T-helper 2 cell treated with Interferon-gamma antibody and Interleukin-4, amounts not matched to agents 100 ng/mL and 5 ng/mL, for 36 hours (primary cell): ENCODE results near the gene QKI. TPM values are rescaled to one million over a fixed set of nuclear protein-coding genes. Genes with fewer than 3 reads are reported as not detected.

ENCODE experiments used
- intact Hi-C: fragments of 100-400 bp; cut with micrococcal nuclease; formaldehyde crosslinking; loops from one replicate; pipeline ENCODE4 v1.15.1; 2023
- total RNA-seq: library from RNA; stranded (reverse); gene quantifications from 2 replicates; pipeline ENCODE4 v1.2.3, GENCODE V29; 2022

Gene QKI
- total RNA-seq, 1 donor from 2014 or later, result 48.4 TPM

DNA sequence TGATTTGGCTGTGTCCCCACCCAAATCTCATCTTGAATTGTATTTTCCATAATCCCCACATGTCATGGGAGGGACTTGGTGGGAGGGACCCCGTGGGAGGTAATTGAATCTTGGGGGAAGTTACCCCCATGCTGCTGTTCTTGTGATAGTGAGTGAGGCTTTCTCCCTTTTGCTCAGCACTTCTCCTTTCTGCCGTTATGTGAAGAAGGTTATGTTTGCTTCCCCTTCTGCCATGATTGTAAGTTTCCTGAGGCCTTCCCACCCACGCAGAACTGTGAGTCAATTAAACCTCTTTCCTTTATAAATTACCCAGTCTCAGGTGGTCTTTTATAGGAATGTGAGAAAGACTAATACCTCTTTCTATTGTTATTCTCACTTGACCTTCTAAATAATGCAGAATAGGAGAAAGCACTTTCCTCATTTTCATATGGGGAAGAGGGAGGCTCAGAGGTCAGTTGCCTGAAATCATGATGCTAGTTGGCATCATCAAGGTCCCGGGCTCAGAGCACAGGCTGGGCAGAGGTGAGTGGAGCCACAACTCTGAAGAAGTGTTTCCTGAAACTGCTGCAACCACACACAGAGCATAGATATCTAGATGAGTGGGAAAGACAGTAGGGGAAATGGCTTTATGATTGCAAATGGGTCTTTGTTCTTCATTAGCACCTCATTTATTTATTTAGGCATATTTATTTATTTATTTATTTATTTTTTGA is 191.0 kb downstream of the QKI start:
- intact Hi-C loops, result no loop called here

DNA sequence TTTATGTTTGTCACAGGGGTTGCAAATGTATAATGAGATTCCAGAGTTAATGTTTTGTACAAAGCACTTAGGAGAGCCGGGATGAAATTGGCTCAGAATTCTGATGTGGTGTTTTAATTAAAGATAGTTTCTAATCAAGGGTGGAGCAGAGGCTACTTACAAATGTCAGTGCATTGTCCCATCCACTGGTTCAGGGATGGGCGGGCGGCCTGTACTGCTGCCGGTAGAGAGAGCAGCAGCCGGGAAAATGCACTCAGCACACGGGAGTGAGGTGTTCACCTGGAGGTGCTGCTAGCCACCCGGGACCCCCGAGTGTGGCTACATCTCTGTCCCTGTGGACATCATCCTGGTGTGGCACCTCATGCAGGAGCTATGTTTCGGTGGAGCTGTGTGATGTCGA is 193.3 kb downstream of the QKI start:
- intact Hi-C loops, result no loop called here

DNA sequence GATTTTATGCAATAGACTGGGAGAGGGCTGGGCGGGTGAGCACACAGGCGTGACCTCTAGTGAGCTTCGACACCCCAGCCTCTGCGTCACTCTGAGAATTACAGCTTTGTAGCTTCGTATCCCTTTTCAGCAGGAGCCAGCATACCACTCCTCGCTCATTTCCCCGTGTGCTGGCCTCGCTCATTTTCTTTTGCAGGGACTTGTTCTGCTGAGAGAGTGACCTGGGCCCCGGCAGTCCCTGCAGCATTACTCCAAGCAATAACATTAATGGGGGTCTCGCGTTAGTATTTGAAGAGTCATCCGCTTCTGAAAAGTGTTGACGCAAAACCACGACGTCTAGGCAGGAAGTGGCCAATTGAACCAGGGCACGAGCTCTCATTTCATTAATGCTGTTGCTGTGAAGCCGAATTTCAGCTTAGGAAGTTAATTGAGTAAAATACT is 193.7 kb downstream of the QKI start:
- intact Hi-C loops, result no loop called here

DNA sequence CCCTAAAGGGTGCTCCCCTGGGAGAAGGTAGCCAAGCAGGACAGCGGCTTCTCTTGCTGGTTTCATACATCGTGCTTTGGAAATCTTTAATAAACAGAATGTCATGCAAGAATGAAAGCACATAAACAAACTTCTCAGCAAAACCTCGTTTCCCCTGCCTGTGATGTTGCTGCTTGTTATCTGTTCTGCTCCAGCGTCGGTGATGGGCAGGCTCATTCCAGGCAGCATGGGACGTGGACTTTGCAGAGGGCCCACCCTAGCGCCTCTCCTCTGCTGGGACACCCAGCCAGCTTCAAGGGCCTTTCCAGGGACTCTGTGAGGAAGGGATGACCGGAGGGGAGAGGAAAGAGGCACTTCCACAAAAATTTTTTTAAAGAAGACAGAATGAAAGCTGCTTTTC is 197.7 kb downstream of the QKI start:
- intact Hi-C loops, result no loop called here

DNA sequence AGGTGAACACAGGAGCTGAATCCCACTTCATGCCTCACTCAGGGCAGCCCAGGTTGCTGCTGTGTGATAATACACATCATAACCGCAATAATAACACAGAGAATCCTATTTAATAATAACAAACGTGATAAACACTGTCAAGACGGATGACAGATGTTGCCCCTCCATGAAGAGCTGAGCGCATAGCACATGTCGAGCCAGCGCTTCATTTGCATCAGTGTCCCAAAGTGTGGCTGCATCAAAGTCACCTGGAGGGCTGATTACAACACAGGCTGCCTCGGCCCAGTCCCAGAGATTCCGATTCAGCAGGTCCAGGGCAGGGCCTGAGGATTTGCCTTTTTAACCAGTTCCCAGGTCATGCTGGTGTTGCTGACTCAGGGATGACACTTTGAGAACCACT is 198.5 kb downstream of the QKI start:
- intact Hi-C loops, result no loop called here

DNA sequence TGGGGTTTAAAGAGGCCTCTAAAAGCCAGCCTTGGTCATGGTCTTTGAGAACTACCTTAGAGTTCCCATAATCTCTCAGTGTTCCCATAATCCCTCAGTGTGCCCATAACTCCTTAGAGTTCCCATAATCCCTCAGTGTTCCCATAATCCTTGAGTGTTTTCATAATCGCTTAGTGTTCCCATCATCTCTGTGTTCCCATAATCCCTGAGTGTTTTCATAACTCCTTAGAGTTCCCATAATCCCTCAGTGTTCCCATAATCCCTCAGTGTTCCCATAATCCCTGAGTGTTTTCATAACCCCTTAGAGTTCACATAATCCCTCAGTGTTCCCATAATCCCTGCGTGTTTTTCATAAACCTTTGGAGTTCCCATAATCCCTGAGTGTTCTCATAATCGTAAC is 199.2 kb downstream of the QKI start:
- intact Hi-C loops, result no loop called here

DNA sequence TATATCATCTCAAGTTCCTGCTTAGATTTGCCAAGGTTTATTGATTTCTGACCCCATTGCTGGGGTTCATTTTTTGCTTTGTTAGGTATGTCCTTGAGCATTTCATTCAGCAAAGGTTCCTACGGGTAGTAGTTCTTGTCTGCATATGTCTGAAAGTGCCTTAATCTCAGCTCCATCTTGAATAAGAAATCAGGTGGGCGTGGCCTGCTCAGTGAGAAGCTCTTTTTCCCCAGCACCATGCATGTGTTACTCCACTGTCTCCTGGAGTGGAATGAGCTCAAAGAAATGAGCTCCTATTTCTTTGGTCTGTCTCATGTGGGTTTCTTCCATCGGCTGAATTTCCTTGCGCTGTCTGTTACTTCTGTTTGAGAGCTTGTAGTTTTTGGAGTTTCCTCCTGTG is 201.9 kb downstream of the QKI start:
- intact Hi-C loops, result no loop called here

DNA sequence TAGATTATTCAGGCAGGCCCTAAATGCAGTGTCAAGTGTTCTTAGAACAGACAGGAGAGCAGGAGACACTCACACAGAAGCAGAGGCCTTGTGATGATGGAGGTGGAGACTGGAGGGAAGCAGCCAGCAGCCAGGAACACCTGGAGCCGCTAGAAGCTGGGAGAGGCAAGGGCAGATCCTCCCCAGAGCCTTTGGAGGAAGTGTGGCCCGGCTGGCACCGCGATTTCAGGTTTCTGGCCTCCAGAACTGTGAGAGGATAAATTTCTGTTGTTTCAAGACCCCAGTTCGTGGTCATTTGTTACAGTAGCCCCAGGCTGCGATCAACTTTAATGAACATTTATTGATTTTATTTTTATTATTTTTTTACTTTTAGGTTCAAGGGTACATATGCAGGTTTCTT is 203.0 kb downstream of the QKI start:
- intact Hi-C loops, result no loop called here

DNA sequence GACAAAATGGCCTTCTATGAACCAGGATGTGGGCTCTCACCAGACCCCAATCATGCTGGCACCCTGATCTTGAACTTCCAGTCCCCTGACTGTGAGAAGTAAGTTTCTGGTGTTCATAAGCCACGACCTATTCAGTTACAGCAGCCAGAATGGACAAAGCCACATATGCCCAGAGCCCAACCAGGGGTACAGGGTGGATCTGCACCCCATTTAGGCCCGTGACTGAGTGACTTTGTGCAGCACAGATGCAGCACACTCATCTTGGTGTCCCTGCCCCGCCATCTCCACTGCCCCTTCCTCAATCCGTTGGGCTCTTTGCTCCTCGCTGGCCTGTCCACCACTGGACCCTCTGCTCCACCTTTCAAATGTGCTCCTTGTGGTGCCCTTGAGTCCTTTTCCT is 205.6 kb downstream of the QKI start:
- intact Hi-C loops, result no loop called here

DNA sequence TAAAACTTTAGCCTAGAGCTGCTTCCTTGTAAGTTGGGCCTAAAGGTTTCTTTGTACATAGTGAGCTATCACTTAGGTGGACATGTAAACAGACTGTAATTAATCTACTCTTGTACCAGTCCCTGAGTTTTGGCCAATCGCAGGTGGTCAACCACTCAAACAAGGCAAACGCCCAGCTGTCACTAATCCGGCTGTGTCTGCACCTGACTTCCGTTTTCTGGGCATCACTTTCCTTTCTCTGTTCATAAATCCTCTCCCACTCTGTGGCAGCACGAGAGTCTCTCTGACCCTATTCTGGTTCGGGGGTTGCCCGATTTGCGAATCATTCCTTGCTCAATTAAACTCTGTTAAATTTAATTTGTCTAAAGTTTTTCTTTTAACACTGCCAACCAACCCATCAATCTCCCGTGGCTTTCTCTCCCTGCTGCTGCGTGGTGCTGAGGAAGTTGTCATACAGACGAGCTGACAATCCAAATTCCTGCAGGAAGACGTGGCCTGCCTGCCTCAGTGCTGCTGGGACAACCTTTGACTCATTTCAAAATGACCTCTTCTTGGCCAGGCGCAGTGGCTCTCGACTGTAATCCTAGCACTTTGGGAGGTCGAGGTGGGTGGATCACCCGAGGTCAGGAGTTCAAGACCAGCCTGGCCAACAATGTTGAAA is 206.3 kb downstream of the QKI start:
- intact Hi-C loops, result no loop called here

DNA sequence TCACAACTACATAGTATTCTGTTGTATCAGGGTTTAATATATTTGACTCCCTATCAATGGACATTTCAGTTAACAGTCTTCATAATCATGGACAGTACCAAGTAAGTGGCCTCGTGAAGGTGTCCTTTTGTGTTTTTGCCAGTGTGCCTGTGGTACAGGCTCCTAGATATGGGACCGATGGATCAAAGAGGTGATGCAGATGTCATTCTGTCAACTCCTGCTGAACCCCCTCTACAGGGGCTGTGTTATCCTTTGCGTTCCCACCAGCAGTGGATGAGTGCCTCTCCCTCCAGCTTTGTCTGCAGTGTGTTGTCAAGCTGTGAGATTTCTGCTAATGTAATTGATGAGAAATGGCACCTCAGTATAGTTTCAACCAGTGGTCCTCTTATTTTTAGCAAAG is 210.7 kb downstream of the QKI start:
- intact Hi-C loops, result no loop called here

DNA sequence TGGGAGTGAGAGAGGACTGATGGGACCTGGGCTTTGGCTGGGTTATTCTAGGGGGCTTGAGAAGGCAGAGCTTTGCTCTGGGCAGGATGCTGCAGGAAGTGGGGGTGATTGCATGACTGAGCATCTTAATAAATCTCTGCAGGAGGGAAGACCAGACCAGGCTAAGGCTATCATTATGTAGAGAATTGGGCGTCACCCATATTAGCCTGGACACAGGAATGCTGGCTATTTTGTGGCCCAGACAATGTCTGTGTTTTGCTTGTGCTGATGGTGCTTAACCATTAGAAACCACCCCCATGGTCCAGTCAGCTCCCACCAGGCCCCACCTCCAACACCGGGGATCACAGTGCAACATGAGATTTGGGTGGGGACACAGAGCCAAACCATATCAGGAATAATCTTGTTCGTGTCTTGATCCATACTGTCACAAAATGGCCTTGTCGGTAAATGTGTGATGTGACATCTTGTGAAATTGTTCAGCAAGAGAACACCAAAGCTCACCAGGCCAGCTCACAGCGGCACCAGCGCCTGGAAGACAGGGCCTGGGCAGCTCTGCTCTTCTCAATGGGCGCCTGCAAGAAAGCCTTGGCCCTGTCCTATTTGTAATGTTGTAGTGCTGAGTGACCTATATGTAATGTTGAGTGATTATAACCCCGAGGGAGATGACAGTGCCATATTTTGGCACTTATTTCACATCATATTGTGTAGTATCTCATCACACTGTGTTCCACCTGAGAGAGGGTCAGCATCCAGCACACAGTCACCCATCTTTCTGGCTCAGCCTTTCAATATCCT is 211.8 kb downstream of the QKI start:
- intact Hi-C loops, result no loop called here

DNA sequence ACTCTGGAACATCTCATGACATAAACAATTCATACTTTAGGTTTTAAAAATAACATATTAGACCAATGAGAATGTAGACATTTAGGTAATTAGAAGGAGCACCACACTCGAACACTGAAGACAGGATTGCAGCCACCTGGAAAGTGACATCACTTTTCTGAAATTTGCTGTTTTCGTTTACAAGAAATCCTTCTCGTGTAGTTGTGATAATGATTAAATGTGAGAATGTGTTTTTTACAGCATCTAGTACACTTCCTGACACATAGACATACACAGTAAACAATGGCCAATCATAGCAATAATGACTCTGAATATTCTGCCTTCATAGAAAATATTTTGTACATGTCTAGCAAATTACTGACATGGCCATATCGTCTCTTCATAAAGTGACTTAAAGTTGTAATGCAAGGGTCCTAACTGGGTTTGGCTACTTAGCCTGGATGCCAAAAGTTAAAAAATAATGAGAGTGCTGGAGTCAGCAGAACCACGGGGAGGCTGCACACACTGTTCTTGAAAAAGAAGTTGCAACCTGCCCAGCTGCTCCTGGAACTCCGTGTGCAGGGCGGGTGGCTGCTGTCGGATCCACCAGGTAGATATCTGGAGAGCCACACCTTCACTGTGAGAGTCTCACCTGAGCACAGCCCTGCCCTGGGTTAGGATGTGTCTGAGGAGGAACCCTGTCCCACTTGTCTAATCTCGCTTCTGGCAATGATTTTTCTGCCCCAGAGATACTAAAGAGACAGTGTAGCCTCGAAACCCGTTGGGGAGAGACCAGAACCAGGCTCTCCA is 212.9 kb downstream of the QKI start:
- intact Hi-C loops, result no loop called here
